ENCODE measurements around the gene GALNT18. TPM values are rescaled to one million over a fixed set of nuclear protein-coding genes. Genes with fewer than 3 reads are reported as not detected.

The GALNT18 gene
- total RNA-seq, 1 donor from 2014 or later: 137 TPM

DNA sequence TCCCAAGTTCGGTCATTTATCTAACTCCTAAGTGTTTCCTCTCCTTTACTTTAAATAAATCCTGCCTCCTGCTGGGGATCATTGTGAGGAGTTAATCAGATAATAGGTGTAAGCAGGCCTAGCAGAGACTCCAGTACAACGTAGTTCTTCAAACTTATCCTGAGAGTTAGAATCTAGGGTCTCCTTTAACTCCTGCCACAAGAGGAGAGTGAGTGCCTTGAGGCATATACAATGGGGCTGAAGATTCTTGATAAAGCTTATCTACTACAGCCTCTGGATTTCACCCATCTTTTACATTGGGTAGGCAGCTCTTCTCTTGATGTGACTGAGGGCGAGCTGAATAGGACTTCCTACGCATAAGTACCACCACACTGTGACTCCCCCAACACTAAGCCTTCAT lies 3.1 kb upstream of the GALNT18 start:
- no peak for DNase-seq (ENCODE audit: low spot score)

DNA sequence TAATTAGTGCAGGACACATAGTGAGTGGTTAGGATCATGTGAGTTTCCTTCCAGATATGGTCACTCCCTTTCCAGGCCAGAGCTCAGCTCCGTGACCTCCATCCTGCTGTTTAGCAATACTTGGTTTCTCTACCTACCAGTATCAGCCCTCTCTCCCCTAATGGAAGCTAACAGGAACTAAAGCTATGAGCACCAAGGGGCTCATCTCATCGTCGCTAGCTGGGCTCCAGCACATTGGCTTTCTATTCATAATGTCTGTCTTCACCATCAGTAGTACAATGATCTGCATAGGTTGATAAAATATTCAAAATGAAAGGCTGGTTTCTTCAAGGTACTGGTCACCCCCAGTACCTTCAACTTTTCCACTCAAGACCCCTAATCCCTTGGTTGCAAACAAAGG lies 2.4 kb upstream of the GALNT18 start:
- no peak for DNase-seq (ENCODE audit: low spot score)

DNA sequence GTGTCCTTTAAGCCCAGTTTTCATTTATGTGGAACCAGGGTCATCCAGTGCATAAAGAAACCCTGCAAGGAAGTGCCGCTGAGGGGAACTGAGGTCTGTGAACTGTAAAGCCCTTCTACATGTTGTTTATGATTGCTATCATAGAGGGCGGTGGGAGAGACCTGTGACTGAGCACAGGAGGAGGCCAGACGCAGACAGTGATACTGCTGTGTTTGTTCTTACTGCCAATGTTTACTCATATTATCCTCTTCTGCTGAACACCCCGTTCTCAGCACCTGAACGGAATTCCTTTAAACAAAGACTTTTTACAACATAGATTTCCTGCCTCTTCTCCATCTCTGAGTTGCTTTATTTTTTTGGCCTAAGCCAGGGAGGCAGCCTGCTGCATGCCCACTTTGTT lies 967 bp upstream of the GALNT18 start:
- DNase-seq (ENCODE audit: low spot score): no peak

DNA sequence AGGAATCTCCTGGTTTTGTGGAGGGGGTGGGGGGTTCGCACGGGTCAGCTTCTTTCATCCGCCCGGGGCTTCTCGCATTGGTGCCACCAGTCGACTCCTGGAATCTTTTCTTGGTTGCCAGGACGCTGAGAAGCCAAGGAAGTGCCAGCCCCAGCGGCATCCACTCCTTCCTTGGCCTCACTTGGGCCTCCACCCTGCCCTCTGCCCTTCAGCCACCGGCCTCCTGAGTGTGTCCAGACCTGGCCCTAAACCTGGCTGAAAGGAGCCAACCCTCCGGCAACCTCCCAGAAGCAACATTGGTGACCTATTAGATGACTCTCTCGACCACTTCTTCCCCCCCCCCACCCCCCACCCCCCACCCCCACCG lies 518 bp upstream of the GALNT18 start:
- no peak for DNase-seq (ENCODE audit: low spot score)

DNA sequence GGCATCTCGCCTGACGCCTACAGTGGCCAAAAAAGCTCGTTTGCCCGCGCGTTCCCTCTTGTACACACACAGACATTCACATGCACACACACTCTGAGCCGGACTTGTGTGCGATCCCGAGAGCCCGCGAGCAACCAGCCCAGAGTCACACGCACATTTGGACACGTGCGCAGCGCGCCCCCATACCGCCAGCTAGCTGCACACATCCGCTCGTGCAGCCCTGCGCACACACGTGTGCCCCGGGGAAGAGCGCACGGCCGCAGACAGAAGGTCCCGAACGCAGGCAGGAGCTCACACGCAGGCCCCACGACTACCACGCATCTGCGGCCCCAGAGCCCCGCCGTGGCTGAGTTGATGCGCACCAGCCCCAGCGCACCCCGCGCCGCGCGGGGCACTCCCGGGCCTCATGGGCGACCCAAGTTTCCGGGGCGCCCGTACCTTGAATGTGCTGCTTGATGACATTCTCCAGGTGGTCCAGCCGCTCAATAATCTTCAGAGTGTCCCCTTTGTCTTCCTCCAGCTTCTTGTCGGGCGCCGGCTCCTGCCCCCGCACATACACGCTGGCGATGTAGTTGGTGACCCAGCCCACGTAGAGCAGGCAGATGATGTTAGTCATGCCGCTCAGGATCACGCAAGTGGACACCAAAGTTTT lies 758 bp downstream of the GALNT18 start:
- peak; percentile 59 for DNase-seq (ENCODE audit: low spot score)

DNA sequence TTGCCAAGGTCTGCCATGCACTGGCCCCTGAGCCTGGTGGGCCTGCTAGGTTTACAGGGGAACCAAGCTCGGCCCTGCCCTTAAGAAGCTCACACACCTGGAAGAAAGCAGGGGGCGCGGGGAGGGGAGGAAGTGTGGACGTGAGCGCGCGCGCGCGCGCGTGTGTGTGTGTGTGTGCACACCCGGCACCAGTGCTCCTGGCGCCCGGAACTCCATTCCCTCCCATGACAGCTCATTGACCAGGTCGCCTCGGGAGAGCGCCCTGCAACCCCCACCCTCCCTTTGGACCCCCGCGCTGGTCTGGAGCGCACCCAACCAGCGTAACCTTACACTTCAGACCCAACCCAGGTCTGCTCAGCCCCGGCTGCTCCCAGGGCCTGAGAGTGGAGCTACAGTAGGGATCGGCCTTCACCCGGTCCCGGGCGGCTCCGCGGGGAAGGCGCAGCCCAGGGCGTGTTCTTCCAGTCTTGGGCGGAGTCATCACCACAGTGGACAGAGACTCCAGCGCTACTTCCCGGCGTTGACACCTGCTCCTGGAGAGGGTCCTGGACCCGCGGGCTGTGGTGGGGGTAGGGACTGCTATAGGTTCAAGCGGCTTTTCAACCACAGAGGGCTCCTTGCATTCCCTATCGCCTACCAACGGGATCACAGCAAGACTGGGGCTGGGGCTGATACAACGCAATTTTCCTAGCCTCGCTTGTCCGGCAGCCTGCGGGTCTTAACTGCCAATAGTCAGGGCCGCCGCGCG lies 1.5 kb downstream of the GALNT18 start:
- DNase-seq (ENCODE audit: low spot score): peak; percentile 67

DNA sequence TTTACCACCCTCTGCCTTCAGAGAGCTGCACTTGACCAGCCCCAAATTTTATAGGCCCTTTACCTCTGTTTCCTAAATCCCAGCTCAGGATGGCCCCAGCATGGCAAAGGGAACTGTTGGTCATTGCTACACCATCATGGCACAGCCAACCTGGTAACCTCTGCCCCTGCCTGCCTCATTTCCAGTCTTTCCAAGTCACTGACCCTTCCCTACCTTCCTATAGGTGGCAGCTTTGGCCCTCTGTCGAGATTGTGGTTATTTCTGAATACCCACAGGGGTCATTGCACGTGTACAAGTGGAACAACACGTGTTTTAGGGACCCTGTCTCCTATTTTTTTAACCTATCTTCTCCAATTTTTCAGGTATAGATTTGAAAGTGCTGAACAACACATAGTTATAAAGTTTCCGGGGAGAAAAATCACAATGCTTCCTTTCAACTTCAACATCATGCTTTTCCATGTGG lies 2.8 kb downstream of the GALNT18 start:
- DNase-seq (ENCODE audit: low spot score): no peak

DNA sequence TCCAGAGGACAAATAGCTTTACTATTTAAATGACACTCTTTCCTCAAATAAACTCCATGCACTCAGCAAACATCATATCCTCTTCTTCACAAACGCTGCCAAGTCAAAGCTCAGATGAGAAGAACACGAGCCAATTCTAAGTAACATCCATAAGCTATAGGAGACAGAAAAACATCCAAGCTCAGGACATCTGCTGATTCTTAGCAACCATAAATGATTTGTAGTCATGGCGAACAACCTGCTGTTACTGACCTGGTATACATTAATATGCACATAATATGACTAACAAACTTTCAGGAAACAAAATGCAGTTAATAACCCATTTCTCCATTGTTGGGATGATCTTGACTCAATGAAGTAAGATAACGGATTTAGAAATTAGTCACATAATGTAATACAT lies 6.7 kb downstream of the GALNT18 start:
- no peak for DNase-seq (ENCODE audit: low spot score)

DNA sequence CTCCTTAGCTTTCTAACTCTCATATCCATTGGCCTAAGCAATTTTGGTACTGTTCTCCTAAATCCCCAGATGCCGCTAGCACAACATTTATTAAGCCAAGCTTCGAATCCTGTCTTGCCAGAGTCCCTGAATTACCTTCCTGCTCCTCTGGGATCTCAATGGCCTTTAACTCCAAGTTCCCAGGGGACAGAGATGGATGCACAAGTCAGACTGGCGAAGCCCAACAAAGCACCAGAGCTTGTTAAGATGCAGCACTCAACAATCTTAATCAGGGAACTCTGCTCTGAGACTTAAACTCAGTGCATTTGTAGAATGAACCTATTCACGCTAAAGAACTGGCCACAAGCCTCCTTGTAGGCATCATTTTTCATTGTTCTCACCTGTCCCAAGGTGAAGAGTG lies 9.4 kb downstream of the GALNT18 start:
- DNase-seq (ENCODE audit: low spot score): no peak

DNA sequence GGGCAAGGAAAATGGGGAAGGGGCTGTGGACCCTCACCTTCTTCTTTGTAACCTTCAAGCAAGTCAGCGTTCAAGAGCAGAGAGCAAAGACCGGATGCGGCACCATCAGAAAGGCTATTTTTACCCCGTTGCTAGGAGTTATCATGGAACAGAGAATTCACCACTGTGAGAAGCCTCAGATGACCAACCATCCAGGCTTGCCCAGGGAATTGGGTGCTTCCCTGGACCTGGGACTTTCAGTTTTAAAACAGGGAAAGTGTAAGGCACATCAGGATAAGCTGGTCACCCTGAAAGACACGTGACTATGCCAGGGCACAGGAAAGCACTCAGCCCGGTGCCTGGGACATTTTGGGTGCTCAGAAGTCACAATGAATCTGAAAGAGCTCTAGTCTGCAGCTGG lies 10.4 kb downstream of the GALNT18 start:
- no peak for DNase-seq (ENCODE audit: low spot score)

DNA sequence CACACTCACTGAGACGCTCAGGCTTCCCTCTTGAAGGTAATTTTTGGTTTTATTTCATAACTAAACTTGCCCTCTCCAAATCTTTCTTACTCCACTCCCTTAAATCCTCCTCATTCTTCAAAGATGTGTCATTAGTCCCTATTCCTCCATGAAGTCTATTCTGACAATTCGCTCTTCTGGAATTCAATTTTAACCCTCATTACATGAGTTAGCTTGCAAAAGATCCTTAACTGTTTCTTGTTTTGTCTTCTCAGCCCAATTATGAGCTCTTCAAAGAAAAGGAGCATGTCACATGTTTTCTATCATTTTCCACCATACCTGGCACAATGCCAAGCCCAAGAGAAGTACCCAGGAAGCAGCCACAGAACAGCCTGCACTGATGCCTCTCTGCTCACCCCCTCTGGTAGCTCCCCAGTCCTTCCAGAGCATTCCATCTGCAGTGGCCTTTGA lies 13.0 kb downstream of the GALNT18 start:
- DNase-seq (ENCODE audit: low spot score): peak; percentile 79

DNA sequence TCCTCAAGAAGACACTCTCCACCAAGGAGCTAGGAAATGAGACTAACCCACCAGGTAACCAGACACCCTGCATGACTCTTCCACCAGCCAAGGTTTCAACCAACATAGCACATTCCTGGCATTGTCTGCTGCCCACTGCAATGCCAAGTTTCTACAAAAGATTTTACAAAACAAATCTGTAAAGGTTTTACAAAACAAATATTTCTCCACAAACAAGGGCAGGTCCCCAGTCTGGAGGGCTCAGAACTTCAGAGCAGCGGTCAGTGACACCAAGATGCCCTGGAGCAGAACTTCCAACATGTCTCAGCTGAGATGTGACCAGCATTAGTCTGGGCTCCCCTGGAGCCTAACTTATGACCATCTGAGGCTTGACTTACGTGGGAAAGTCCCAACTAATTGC lies 14.0 kb downstream of the GALNT18 start:
- no peak for DNase-seq (ENCODE audit: low spot score)

DNA sequence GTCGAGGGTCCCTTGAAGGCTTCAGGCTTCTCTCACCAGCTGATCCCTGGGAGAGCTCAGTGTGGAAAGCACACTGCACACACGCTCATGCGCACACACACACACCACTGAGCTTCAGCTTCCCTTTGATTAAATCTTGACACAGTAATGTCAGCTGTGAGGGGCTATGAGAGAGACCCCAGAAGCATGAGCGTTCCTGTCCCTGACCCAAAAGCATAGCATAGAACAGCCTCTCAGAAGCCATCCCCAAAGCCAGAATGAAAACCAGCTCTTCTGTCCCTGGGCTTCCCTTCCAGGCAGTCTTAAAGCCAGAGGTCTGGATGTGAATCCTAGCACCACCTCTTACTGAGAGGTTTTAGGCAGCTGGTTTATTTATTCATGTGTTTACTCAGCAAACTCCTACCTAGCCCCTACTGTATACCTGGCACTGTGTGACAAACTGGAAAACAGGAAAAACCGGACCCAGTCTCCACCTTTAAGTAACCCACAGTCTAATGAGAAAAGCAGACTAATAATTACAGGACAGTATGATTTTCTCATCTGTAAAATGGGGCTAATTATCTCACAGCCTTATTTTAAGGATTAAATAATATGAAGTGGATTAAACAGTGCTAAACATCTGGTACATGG lies 15.9 kb downstream of the GALNT18 start:
- no peak for DNase-seq (ENCODE audit: low spot score)

DNA sequence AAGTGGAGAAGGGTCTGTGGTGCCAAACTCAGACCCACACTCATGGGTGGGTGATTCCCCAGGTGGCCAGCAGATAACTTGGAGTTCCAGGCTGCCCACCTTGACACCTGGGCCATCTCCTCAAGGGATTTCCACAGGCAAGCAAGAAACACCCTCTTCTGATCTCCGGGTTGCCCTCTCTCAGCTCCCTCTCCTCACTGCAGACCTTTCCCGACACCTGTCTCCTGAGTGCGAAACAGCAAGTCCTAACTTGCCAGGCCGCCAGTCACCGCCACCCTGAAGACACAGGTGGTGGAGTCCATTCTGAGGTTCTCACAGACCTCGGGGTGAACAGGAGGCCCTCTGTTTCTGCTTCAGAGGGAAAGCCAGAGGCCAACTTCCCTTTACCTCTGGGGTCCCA lies 16.6 kb downstream of the GALNT18 start:
- no peak for DNase-seq (ENCODE audit: low spot score)

DNA sequence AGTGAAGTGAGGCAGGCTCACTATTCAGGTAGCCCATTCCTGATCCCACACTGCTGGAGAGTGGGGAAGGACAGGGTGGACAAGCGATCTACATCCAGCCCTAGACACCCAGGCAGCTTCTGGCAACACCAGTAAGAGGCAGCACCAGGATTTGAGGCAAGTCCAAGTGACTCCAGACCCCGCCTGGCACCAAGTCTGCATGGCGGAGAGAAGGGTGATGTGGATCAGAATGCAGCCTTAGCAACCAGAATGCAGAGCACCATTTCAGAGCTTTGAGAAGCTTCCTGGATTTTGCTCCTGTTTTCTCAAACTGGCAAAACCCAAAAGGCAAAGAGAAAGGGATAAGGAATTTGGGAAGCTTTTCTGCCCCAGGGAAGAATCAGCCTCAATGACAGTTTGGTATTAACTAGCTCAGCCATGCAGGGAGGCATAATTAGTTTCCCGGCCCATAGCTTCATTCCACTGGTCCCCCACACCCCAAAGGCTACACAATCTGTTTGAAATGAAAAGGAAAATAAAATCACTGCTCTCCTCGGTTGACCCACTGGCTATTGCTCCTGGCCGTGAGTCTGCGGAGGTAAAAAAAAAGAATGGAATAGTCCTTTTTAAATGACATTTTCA lies 17.3 kb downstream of the GALNT18 start:
- no peak for DNase-seq (ENCODE audit: low spot score)

DNA sequence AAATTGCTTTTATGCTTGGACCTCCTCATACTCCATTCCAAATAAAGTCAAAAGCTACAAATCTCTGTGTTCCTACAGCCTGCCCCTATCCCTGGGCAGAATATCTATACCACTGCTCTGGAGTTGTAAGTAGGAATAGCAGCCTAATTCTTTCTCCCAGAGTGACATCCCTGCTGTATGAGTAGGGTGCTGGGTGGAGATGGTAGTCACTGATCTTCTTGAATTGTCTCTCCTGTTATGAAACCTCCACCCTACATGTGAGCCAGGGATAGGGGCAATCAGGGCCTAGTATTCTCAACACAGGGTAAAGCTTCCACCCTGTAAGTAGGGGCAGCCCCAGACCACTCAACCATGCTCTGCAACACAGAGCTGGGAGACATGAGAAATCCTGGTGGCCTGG lies 19.8 kb downstream of the GALNT18 start:
- DNase-seq (ENCODE audit: low spot score): no peak

DNA sequence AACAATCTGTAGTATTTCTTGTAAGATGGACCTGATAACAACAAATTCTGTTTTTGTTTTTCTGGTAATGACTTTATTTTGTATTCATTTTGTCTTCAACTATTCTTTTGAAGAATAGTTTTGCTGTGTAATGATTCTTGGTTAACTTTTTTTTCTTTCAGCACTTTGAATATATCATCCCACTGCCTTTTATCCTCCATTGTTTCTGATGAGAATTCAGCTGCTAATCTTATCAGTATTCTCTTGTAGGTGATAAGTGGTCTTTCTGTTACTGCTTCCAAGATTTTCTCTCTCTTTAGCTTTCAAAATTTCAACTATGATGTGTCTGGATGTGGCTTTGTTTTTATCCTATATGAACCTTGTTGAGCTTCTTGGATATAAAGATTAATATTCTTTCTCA lies 21.5 kb downstream of the GALNT18 start:
- no peak for DNase-seq (ENCODE audit: low spot score)

DNA sequence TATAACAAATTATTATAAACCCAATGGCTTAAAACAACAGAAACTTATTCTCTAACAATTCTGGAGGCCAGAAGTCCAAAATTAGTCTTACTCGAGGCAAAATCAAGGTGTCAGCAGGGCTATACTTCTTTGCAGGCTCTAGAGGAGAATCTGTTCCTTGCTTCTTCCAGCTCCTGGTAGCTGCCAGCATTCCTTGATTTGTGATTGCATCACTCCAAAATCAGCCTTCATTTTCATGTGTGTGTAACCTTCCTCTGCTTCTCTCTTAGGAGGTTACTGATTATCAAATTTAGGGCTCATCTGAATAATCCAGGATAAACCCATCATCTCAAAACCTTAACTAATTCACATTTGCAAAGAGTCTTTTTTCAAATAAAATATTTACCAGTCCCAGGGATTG lies 23.6 kb downstream of the GALNT18 start:
- DNase-seq (ENCODE audit: low spot score): no peak

DNA sequence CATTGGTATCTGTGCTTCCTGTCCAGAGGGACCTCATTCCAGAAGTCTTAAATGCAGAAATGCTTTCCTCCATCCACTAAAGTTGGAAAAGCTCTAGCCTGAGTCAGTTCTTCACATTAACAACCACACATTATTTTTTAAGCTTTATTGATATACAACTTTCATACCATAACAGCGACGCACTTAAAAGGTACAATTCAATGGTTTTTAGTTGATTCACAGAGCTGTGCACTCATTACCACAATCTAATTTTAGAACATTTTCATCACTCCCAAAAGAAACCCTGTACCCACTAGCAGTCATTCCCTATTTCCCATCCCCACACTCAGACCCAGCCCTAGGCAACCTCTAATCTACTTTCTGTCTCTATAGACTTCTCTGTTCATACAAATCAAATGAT lies 27.6 kb downstream of the GALNT18 start:
- no peak for DNase-seq (ENCODE audit: low spot score)

DNA sequence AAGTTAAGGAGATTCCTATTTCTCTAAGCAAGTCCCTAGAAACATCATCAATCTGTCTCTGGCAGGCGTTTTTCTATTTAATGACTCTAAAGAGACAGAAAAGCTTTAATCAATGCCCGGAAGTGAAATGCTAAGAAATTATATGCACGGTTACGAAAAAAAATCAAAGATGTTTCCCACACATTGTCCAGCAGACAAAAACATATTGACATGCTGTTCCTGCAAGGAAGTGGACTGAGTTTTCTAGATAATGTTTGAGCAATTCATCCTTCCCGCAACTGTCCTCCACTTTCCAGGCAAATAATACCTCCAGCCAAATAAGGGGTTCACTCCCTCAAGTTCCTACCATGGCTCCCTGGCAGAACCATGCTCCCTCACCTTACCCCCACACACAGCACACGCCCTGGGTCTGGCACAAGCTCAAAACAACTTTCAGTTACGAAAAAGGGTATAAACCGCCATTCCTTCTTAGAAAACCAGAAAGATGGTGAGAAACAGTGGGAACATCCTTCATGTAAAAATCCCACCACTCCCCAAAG lies 29.6 kb downstream of the GALNT18 start:
- no peak for DNase-seq (ENCODE audit: low spot score)

DNA sequence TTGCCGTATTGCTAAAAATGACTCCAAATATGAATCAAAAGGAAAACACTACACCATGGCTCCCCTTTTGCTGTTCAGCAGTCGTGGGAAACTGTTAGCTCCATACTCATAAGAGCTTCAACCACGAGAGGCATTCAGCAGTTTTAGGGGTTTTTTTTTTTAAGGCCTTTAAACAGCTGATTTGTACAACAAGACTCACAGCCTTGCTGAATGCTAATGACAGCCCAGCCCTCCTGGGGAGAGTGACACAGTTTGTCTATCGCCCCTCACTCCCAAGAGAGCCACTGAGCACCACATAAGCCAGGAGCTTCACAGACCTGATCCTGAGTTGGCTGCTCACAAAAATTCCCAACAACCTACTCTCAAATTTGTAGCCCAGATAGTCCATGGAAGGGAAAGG lies 32.4 kb downstream of the GALNT18 start:
- no peak for DNase-seq (ENCODE audit: low spot score)

DNA sequence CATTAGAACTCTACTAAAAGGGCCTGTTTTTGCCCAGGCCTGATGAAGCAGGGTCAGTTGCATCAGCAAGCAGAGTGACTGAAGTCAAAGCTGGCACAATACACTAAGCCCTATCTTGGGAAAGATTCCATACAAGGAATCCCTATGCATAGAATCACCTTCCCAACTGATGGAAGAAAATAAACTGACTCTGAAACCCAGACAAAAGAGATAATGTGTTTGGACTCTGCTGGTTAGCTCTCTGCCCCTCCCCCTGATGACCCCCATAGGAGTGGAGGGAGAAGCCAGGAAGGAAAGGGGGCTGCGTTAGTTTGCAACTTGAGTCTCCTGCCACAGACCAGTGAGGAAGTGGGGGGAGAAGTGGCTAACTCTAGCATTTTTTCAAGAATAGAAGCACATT lies 32.9 kb downstream of the GALNT18 start:
- no peak for DNase-seq (ENCODE audit: low spot score)

All from umbilical cord (tissue), 2 donors.